HG02840 (cell line): ENCODE measurements around the gene LCA5L.
A peak's percentile ranks its signal among the peaks of the same experiment; 100 is the strongest.

Experiments used
- ATAC-seq: cut with Tn5 transposase; IDR thresholded peaks from one replicate; pipeline ENCODE4 v1.9.1; 2021; ENCODE audit warnings: mild to moderate bottlenecking, moderate library complexity, moderate number of reproducible peaks; ENCODE audit not compliant: unreplicated experiment, low FRiP score

The LCA5L gene

GRCh38 chr21:39445321-39446269 lies at the start of gene LCA5L:
TSS of gene LCA5L (minus strand) at chr21:39445778. CDS start at chr21:39428493, 17,285 bp downstream.
- ATAC-seq = peak; percentile 97

- ATAC-seq = no peak
Measured at GRCh38 chr21:39489380-39489924, 43.9 kb upstream of the LCA5L start.

- no peak for ATAC-seq
Measured at GRCh38 chr21:39484711-39485276, 39.2 kb upstream of the LCA5L start.

- ATAC-seq = no peak
Measured at GRCh38 chr21:39483917-39484316, 38.3 kb upstream of the LCA5L start.

- no peak for ATAC-seq
Measured at GRCh38 chr21:39481886-39482285, 36.3 kb upstream of the LCA5L start.

GRCh38 chr21:39480271-39480670 lies 34.7 kb upstream of the LCA5L start:
- no peak for ATAC-seq

GRCh38 chr21:39479814-39480182 lies 34.2 kb upstream of the LCA5L start:
- ATAC-seq = no peak

- ATAC-seq = no peak
Measured at GRCh38 chr21:39479164-39479813, 33.7 kb upstream of the LCA5L start.

GRCh38 chr21:39474611-39475010 lies 29.0 kb upstream of the LCA5L start:
- no peak for ATAC-seq

- ATAC-seq = no peak
Measured at GRCh38 chr21:39472786-39473185, 27.2 kb upstream of the LCA5L start.

GRCh38 chr21:39471598-39471997 lies 26.0 kb upstream of the LCA5L start:
- no peak for ATAC-seq

GRCh38 chr21:39468559-39468958 lies 23.0 kb upstream of the LCA5L start:
- no peak for ATAC-seq

GRCh38 chr21:39467746-39468145 lies 22.2 kb upstream of the LCA5L start:
- no peak for ATAC-seq

- ATAC-seq = no peak
Measured at GRCh38 chr21:39466584-39466983, 21.0 kb upstream of the LCA5L start.

- ATAC-seq = no peak
Measured at GRCh38 chr21:39463308-39463707, 17.7 kb upstream of the LCA5L start.

GRCh38 chr21:39461419-39461818 lies 15.8 kb upstream of the LCA5L start:
- no peak for ATAC-seq

- ATAC-seq = no peak
Measured at GRCh38 chr21:39456665-39457064, 11.1 kb upstream of the LCA5L start.

GRCh38 chr21:39454949-39455668 lies 9.5 kb upstream of the LCA5L start:
- no peak for ATAC-seq

- ATAC-seq = no peak
Measured at GRCh38 chr21:39453571-39454179, 8.1 kb upstream of the LCA5L start.

GRCh38 chr21:39452970-39453342 lies 7.4 kb upstream of the LCA5L start:
- ATAC-seq = no peak
